Keratinocyte (primary cell): ENCODE data around the gene PGLYRP4. TPM values are rescaled to one million over a fixed set of nuclear protein-coding genes. Genes with fewer than 3 reads are reported as not detected.
A peak's percentile ranks its signal among the peaks of the same experiment; 100 is the strongest.

Source experiments
- DNase-seq: peaks from one replicate; pipeline ENCODE4 v3.0.0-alpha.2; 2011; ENCODE audit warnings: low read depth, missing footprints, low spot score
- FAIRE-seq: peaks from 2 replicates; lab custom pipeline; 2011; peaks lifted over from hg19 to GRCh38; lab: Jason Lieb, UNC
- H2AFZ ChIP-seq: 2 replicates; pipeline ENCODE4 v1.6.0; 2012; ENCODE audit warnings: low read length, control low read depth, inconsistent platforms; ENCODE audit not compliant: control insufficient read depth
- H3K27ac ChIP-seq: 2 replicates; pipeline ENCODE4 v1.5.1; 2011; ENCODE audit warnings: low read length; ENCODE audit not compliant: control insufficient read depth, insufficient read depth
- H3K27me3 ChIP-seq: 3 replicates; pipeline ENCODE4 v1.6.0; 2011; ENCODE audit warnings: low read length; ENCODE audit not compliant: control insufficient read depth, insufficient read depth; ENCODE audit errors: extremely low read depth
- H3K36me3 ChIP-seq, 2 experiments: 2 replicates in 1 of 2; 3 replicates in 1 of 2; pipeline ENCODE4 v1.5.1; 2011; ENCODE audit warnings: low read length in 2 of 2, mild to moderate bottlenecking in 1 of 2; ENCODE audit not compliant: control insufficient read depth in 2 of 2, insufficient read depth in 2 of 2; ENCODE audit errors: extremely low read depth in 1 of 2
- H3K4me1 ChIP-seq: 3 replicates; pipeline ENCODE4 v1.5.1; 2011; ENCODE audit warnings: low read length; ENCODE audit not compliant: control insufficient read depth, insufficient read depth; ENCODE audit errors: extremely low read depth
- H3K4me2 ChIP-seq: 3 replicates; pipeline ENCODE4 v1.6.0; 2011; ENCODE audit warnings: low read depth, low read length; ENCODE audit not compliant: control insufficient read depth, insufficient read depth; ENCODE audit errors: extremely low read depth
- H3K4me3 ChIP-seq, 3 experiments: fragments of 200-600 bp in 1 of 3; sonication (generic) in 1 of 3; 2 replicates in 2 of 3; 3 replicates in 1 of 3; pipeline ENCODE4 v1.5.1; 2011 to 2016; ENCODE audit warnings: low read length in 3 of 3, mild to moderate bottlenecking in 3 of 3, control low read depth in 2 of 3, inconsistent platforms in 1 of 3, low read depth in 1 of 3, mixed read lengths in 1 of 3, mixed run types in 1 of 3, moderate library complexity in 1 of 3; ENCODE audit not compliant: control insufficient read depth in 2 of 3, insufficient read depth in 2 of 3; ENCODE audit errors: extremely low read depth in 1 of 3
- H3K79me2 ChIP-seq: 2 replicates; pipeline ENCODE4 v1.6.0; 2012; ENCODE audit warnings: low read length; ENCODE audit not compliant: control insufficient read depth, insufficient read depth
- H3K9ac ChIP-seq: 3 replicates; pipeline ENCODE4 v1.6.0; 2011; ENCODE audit warnings: low read length; ENCODE audit not compliant: control insufficient read depth, insufficient read depth; ENCODE audit errors: extremely low read depth
- H3K9me1 ChIP-seq: 3 replicates; pipeline ENCODE4 v1.6.0; 2011; ENCODE audit warnings: low read length; ENCODE audit not compliant: control insufficient read depth, insufficient read depth; ENCODE audit errors: extremely low read depth
- H3K9me3 ChIP-seq: 2 replicates; pipeline ENCODE4 v1.5.1; 2012; ENCODE audit warnings: low read depth, low read length; ENCODE audit not compliant: control insufficient read depth
- H4K20me1 ChIP-seq: 3 replicates; pipeline ENCODE4 v1.6.0; 2011; ENCODE audit warnings: low read length; ENCODE audit not compliant: control insufficient read depth, insufficient read depth; ENCODE audit errors: extremely low read depth
- CTCF ChIP-seq, 3 experiments: IDR thresholded peaks in 1 of 3; conservative IDR thresholded peaks in 1 of 3; optimal IDR thresholded peaks in 1 of 3; 2 replicates in 2 of 3; 3 replicates in 1 of 3; pipeline versions ENCODE3 to v1.5.1; 2011; ENCODE audit warnings: low read length in 3 of 3, mild to moderate bottlenecking in 3 of 3, moderate library complexity in 2 of 3, control low read depth in 1 of 3, inconsistent platforms in 1 of 3; ENCODE audit not compliant: insufficient read depth in 2 of 3; ENCODE audit errors: extremely low read depth in 1 of 3
- EZH2 ChIP-seq: IDR thresholded peaks from one replicate; pipeline ENCODE4 v1.6.1; 2012; ENCODE audit warnings: inconsistent platforms, mild to moderate bottlenecking, low read length, moderate library complexity
- dilution Hi-C: fragments of 300-500 bp; cut with MboI; formaldehyde crosslinking; loops from one replicate; pipeline ENCODE4 v1.7.0; 2020; ENCODE audit warnings: low sequenced_read_pairs; ENCODE audit not compliant: extremely low pct_ligation_motif_present
- polyA plus RNA-seq, 5 experiments: library from polyadenylated mRNA; depleted of rRNA in 3 of 5; stranded (reverse) in 3 of 5; stranded (forward) in 1 of 5; unstranded in 1 of 5; fragments of >200 nt; gene quantifications; 1 replicate in 1 of 5; 2 replicates in 3 of 5; 3 replicates in 1 of 5; pipeline versions ENCODE4 v1.2.1 to v1.2.3, GENCODE V29; 2011 to 2012; ENCODE audit warnings: missing spikeins in 2 of 5, low read depth in 1 of 5, low replicate concordance in 1 of 5

PGLYRP4 gene
- polyA plus RNA-seq, 1 donor (not counting 4 experiments of a cell fraction or from before 2014, with no cell fraction given) = 3.8 TPM

- Histone ChIP-seq H3K9ac (peak overlapping the region; percentile 36), H3K79me2 (no peaks in the 10 kb centered on the region), H3K9me3 (no peaks in the 10 kb centered on the region), H3K27me3 (peaks cover 5% of the 10 kb centered on the region), H4K20me1 (no peaks in the 10 kb centered on the region), H2AFZ (peak overlapping the region; percentile 87), H3K36me3 (no peaks in the 10 kb centered on the region), H3K4me2 (peak overlapping the region; percentile 52), H3K27ac (peak overlapping the region; percentile 63), H3K9me1 (no peaks in the 10 kb centered on the region), H3K4me3 (peak overlapping the region in 2 of 3 experiments; percentile 8 to 22), H3K4me1 (peaks cover 35% of the 10 kb centered on the region)
- TF ChIP-seq CTCF (optimal IDR thresholded peaks at IDR 0.05 in 1 of 3, IDR thresholded peaks at IDR 0.05 in 1 of 3, conservative IDR thresholded peaks at IDR 0.05 in 1 of 3; ENCODE audit: extremely low read depth in 1 of 3, insufficient read depth in 2 of 3, low read length in 3 of 3) (no peak), EZH2 (no peak)
- peak; percentile 99 for FAIRE-seq
- peak; percentile 33 for DNase-seq
- dilution Hi-C loops = no loop called here
Observed at GRCh38 chr1:153293480-153293775, 55.2 kb downstream of the PGLYRP4 start.

- peak overlapping the region; percentile 63 for H3K27ac ChIP-seq
- H3K4me1 ChIP-seq = peaks cover 39% of the 10 kb centered on the region
- no peaks in the 10 kb centered on the region for H3K9me3 ChIP-seq
- H3K9ac ChIP-seq = peak overlapping the region; percentile 36
- H3K9me1 ChIP-seq = no peaks in the 10 kb centered on the region
- TF ChIP-seq EZH2 (no peak), CTCF (optimal IDR thresholded peaks at IDR 0.05 in 1 of 3, IDR thresholded peaks at IDR 0.05 in 1 of 3, conservative IDR thresholded peaks at IDR 0.05 in 1 of 3; ENCODE audit: extremely low read depth in 1 of 3, insufficient read depth in 2 of 3, low read length in 3 of 3) (peak; percentile 29 to 63 (median 37))
- FAIRE-seq (peak; percentile 44), DNase-seq (no peak)
- peaks cover 2% of the 10 kb centered on the region for H3K27me3 ChIP-seq
- H3K79me2 ChIP-seq = no peaks in the 10 kb centered on the region
- no peaks in the 10 kb centered on the region for H4K20me1 ChIP-seq
- H3K36me3 ChIP-seq = no peaks in the 10 kb centered on the region
- H2AFZ ChIP-seq = peak overlapping the region; percentile 87
- peak overlapping the region; percentile 52 for H3K4me2 ChIP-seq
- dilution Hi-C loops = no loop called here
- peak overlapping the region in 2 of 3 experiments; percentile 8 to 30 for H3K4me3 ChIP-seq
Observed at GRCh38 chr1:153292740-153293479, 55.7 kb downstream of the PGLYRP4 start.
